K562 (cell line): Measurements from ENCODE around the gene NUP107. TPM values are rescaled to one million over a fixed set of nuclear protein-coding genes. Genes with fewer than 3 reads are reported as not detected.

ENCODE experiments used
- ATAC-seq: fragments of 200-7000 bp; cut with Tn5 transposase; 3 replicates; pipeline ENCODE4 v1.9.1; 2020; ENCODE audit warnings: moderate library complexity
- BruUV-seq: library from RNA; stranded (reverse); fragments of 400-500 nt; replicated peaks from 2 replicates; lab custom pipeline; 2021; lab: Mats Ljungman, UMichigan
- CTCF ChIA-PET: fragments of 300-600 bp; formaldehyde crosslinking; extraction: SDS; loops from one replicate; lab custom pipeline; 2021; ENCODE audit warnings: low intra/inter-chr PET ratio; lab: Yijun Ruan, JAX
- POLR2A ChIA-PET: fragments of 300-600, 350-650 bp; sonication (Branson Sonifier 250); formaldehyde crosslinking; extraction: SDS; loops from one replicate; lab custom pipeline; 2021; ENCODE audit warnings: antibody characterized with exemption, inconsistent platforms; lab: Yijun Ruan, JAX
- DNase-seq, 4 experiments: peaks; one replicate each; pipeline versions ENCODE4 v3.0.0 to v3.0.0-alpha.2; 2011 to 2018; ENCODE audit warnings: low spot score in 3 of 4, mixed read lengths in 3 of 4; ENCODE audit errors: extremely low read depth in 1 of 4
- FAIRE-seq: peaks from 2 replicates; lab custom pipeline; 2011; peaks lifted over from hg19 to GRCh38; lab: Jason Lieb, UNC
- H2AFZ ChIP-seq: 2 replicates; pipeline ENCODE4 v1.6.0; 2011; ENCODE audit warnings: low read depth, low read length, control low read depth, inconsistent platforms
- H3K27ac ChIP-seq: fragments of 200-600 bp; 3 replicates; pipeline ENCODE4 v1.8.0; 2011; ENCODE audit warnings: low read depth, mild to moderate bottlenecking, control low read depth, inconsistent platforms, low read length, moderate library complexity, mixed read lengths; ENCODE audit errors: extremely low read depth
- H3K27me3 ChIP-seq, 2 experiments: fragments of 300-600 bp in 1 of 2; 2 replicates in 1 of 2; 3 replicates in 1 of 2; pipeline versions ENCODE4 v1.6.0 to v1.8.0; 2011; ENCODE audit warnings: inconsistent platforms in 2 of 2, low read length in 2 of 2, mild to moderate bottlenecking in 1 of 2, mixed read lengths in 1 of 2, moderate library complexity in 1 of 2; ENCODE audit not compliant: control insufficient read depth in 2 of 2, insufficient read depth in 2 of 2
- H3K36me3 ChIP-seq: fragments of 300-600 bp; 3 replicates; pipeline ENCODE4 v1.8.0; 2011; ENCODE audit warnings: mild to moderate bottlenecking, low read length, inconsistent platforms; ENCODE audit not compliant: control insufficient read depth, insufficient read depth
- H3K4me1 ChIP-seq, 2 experiments: fragments of 200-600 bp in 1 of 2; replicated peaks in 1 of 2; 2 replicates in 1 of 2; 3 replicates in 1 of 2; pipeline versions ENCODE4 v1.5.1 to v1.8.0; 2011; ENCODE audit warnings: inconsistent platforms in 2 of 2, low read length in 2 of 2, mild to moderate bottlenecking in 1 of 2, mixed read lengths in 1 of 2, moderate library complexity in 1 of 2; ENCODE audit not compliant: control insufficient read depth in 2 of 2, insufficient read depth in 2 of 2
- H3K4me2 ChIP-seq: 2 replicates; pipeline ENCODE4 v1.6.1; 2011; ENCODE audit warnings: low read length, control low read depth, inconsistent platforms, mixed read lengths; ENCODE audit not compliant: insufficient read depth
- H3K4me3 ChIP-seq: fragments of 200-600 bp; sonication (generic), shearing (Covaris generic); 2 replicates; pipeline ENCODE4 v1.5.1; 2016; ENCODE audit warnings: control low read depth, inconsistent platforms
- H3K79me2 ChIP-seq: fragments of 200-600 bp; 3 replicates; pipeline ENCODE4 v1.8.0; 2011; ENCODE audit warnings: low read length, inconsistent platforms; ENCODE audit not compliant: control insufficient read depth, insufficient read depth
- H3K9ac ChIP-seq, 2 experiments: 2 replicates each; pipeline versions ENCODE4 v1.6.0 to v1.6.1; 2011; ENCODE audit warnings: low read depth in 2 of 2, low read length in 2 of 2, control low read depth in 1 of 2, inconsistent platforms in 1 of 2, mild to moderate bottlenecking in 1 of 2, mixed read lengths in 1 of 2; ENCODE audit not compliant: insufficient read depth in 1 of 2
- H3K9me1 ChIP-seq: one replicate; pipeline ENCODE4 v1.6.0; 2011; ENCODE audit warnings: inconsistent platforms, mild to moderate bottlenecking, low read length, moderate library complexity; ENCODE audit not compliant: control insufficient read depth, insufficient read depth
- H3K9me3 ChIP-seq: replicated peaks from 2 replicates; pipeline ENCODE4 v1.5.1; 2011; ENCODE audit warnings: low read depth, low read length, inconsistent platforms; ENCODE audit not compliant: control insufficient read depth, insufficient read depth
- H4K20me1 ChIP-seq: replicated peaks from 2 replicates; pipeline ENCODE4 v1.6.1; 2011; ENCODE audit warnings: low read length, inconsistent platforms, mixed read lengths; ENCODE audit not compliant: control insufficient read depth, insufficient read depth
- BRD9 ChIP-seq: fragments of 450-650 bp; IDR thresholded peaks from 2 replicates; pipeline ENCODE4 v1.6.1; 2018; ENCODE audit warnings: low read depth; ENCODE audit not compliant: partially characterized antibody
- GATAD2A ChIP-seq: fragments of 450-650 bp; IDR thresholded peaks from 2 replicates; pipeline ENCODE4 v1.6.1; 2017
- KDM2B ChIP-seq: fragments of 250-450 bp; sonication (Bioruptor Pico); IDR thresholded peaks from 2 replicates; pipeline ENCODE4 v1.8.0; 2021; ENCODE audit warnings: mild to moderate bottlenecking, moderate library complexity
- NFIC ChIP-seq: fragments of 450-650 bp; IDR thresholded peaks from 2 replicates; pipeline ENCODE4 v1.6.1; 2017; ENCODE audit warnings: mild to moderate bottlenecking, inconsistent platforms
- POLR2B ChIP-seq: fragments of 450-650 bp; IDR thresholded peaks from 2 replicates; pipeline ENCODE4 v1.6.1; 2018; ENCODE audit warnings: low read depth; ENCODE audit not compliant: partially characterized antibody
- RNF219 ChIP-seq: fragments of 250-450 bp; sonication (Bioruptor Pico); IDR thresholded peaks from 2 replicates; pipeline ENCODE4 v1.5.0; 2022; ENCODE audit warnings: mild to moderate bottlenecking
- SMAD2 ChIP-seq: fragments of 150-350 bp; IDR thresholded peaks from 2 replicates; pipeline ENCODE4 v1.6.1; 2014; ENCODE audit warnings: low read depth, mild to moderate bottlenecking, low read length
- SMARCE1 ChIP-seq: fragments of 450-650 bp; IDR thresholded peaks from 2 replicates; pipeline ENCODE4 v1.7.1; 2016; ENCODE audit warnings: mild to moderate bottlenecking
- TCF7L2 ChIP-seq: fragments of 150-350 bp; IDR thresholded peaks from 2 replicates; pipeline ENCODE4 v1.6.1; 2016; ENCODE audit warnings: low read depth, mild to moderate bottlenecking, low read length, moderate library complexity
- ZNF316 ChIP-seq: fragments of 450-650 bp; IDR thresholded peaks from 2 replicates; pipeline ENCODE4 v1.6.1; 2016
- ZNF696 ChIP-seq: fragments of 250-450 bp; sonication (Bioruptor Pico); conservative IDR thresholded peaks from 2 replicates; pipeline ENCODE4 v1.4.0; 2020; ENCODE audit warnings: mild to moderate bottlenecking, moderate library complexity
- in situ Hi-C: fragments of 300-500 bp; cut with MboI; formaldehyde crosslinking; loops from 4 replicates; pipeline ENCODE4 v1.15.0; 2018; ENCODE audit warnings: inconsistent platforms, mixed read lengths
- intact Hi-C: fragments of 100-400 bp; cut with micrococcal nuclease; formaldehyde crosslinking; loops from 2 replicates; pipeline ENCODE4 v1.14.2; 2022
- polyA plus RNA-seq, 8 experiments: library from polyadenylated mRNA; depleted of rRNA in 4 of 8; stranded (reverse) in 5 of 8; unstranded in 3 of 8; fragments of >200 nt; fragmentation: Nextera tagmentation in 2 of 8; fragmentation: Illumina TruSeq in 1 of 8; extraction: Ambion mirVana in 2 of 8; extraction: Trizol in 1 of 8; gene quantifications; 2 replicates each; pipeline versions ENCODE4 v1.2.1 to v1.2.3, GENCODE V29; 2011 to 2014; ENCODE audit warnings: inconsistent platforms in 1 of 8, missing spikeins in 1 of 8
- total RNA-seq, 7 experiments: library from RNA; depleted of rRNA in 6 of 7; stranded (reverse); fragments of >200 nt in 6 of 7; fragmentation: Illumina TruSeq in 2 of 7; extraction: Trizol in 2 of 7; gene quantifications; 2 replicates each; pipeline versions ENCODE4 v1.2.1 to v1.2.3, GENCODE V29; 2011 to 2021; ENCODE audit warnings: low replicate concordance in 1 of 7

The NUP107 gene
- total and polyA plus RNA-seq, 9 of the 15 experiments (the other 6 are each of a cell fraction or from before 2014, with no cell fraction given), result 129 to 277 (median 199) TPM

GRCh38 chr12:68686262-68686594 lies 550 bp upstream of the NUP107 start (continued):
- TF ChIP-seq KDM2B (no peak), NFIC (no peak), GATAD2A (peak; percentile 34; the same call in 1 of the 2 replicates), ZNF316 (peak; percentile 25; the same call in 1 of the 2 replicates), SMAD2 (no peak), TCF7L2 (no peak), BRD9 (peak; percentile 61)

GRCh38 chr12:68695454-68695853 lies 8.7 kb downstream of the NUP107 start:
- H4K20me1 ChIP-seq, result no peaks in the 10 kb centered on the region
- in situ Hi-C loops, result no loop called here
- no peak overlapping the region for H2AFZ ChIP-seq
- no peaks in the 10 kb centered on the region for H3K27me3 ChIP-seq
- no peaks in the 10 kb centered on the region for H3K4me1 ChIP-seq
- H3K9me3 ChIP-seq, result no peaks in the 10 kb centered on the region
- DNase-seq (no peak), ATAC-seq (no peak), FAIRE-seq (no peak)
- no peak overlapping the region for H3K4me3 ChIP-seq
- no peak overlapping the region for H3K27ac ChIP-seq
- BruUV-seq, result no TSS peak
- H3K79me2 ChIP-seq, result peaks cover 3% of the 10 kb centered on the region; the same call in 2 of the 3 replicates
- H3K9me1 ChIP-seq, result no peaks in the 10 kb centered on the region
- ChIA-PET CTCF (no interaction called here), POLR2A (no interaction called here)
- no peak overlapping the region for H3K9ac ChIP-seq
- no peak for TF ChIP-seq ZNF696 (CRISPR knock-in tag)
- no peak for TF ChIP-seq SMARCE1
- no peak for TF ChIP-seq RNF219
- peak; percentile 8 for TF ChIP-seq POLR2B
- intact Hi-C loops, result no loop called here
- H3K4me2 ChIP-seq, result no peak overlapping the region
- H3K36me3 ChIP-seq, result peaks cover 81% of the 10 kb centered on the region
